PC-3 (cell line): ENCODE results near the gene NFIX. TPM values are rescaled to one million over a fixed set of nuclear protein-coding genes. Genes with fewer than 3 reads are reported as not detected.

Source experiments
- ATAC-seq: fragments of 200-7000 bp; cut with Tn5 transposase; 2 replicates; pipeline ENCODE4 v1.9.1; 2020; ENCODE audit warnings: mild to moderate bottlenecking, moderate library complexity
- BruUV-seq: library from RNA; stranded (reverse); fragments of 400-500 nt; replicated peaks from 2 replicates; lab custom pipeline; 2021; lab: Mats Ljungman, UMichigan
- CTCF ChIA-PET: fragments of 300-600 bp; sonication (Branson Sonifier 250); formaldehyde crosslinking; loops from one replicate; lab custom pipeline; 2022; ENCODE audit warnings: antibody characterized with exemption; lab: Charles Lee
- POLR2A ChIA-PET: fragments of 300-600 bp; sonication (Branson Sonifier 250); formaldehyde crosslinking; loops from one replicate; lab custom pipeline; 2022; ENCODE audit warnings: antibody characterized with exemption; ENCODE audit not compliant: unreplicated experiment; lab: Charles Lee
- DNase-seq: peaks from one replicate; pipeline ENCODE4 v3.0.0-alpha.2; 2015
- H2AFZ ChIP-seq: fragments of 300-600 bp; sonication (generic); 2 replicates; pipeline ENCODE4 v1.6.0; 2016; ENCODE audit warnings: antibody characterized with exemption, low read length
- H3F3A ChIP-seq: fragments of 300-600 bp; sonication (generic); one replicate; pipeline ENCODE4 v1.6.0; 2017; ENCODE audit warnings: antibody characterized with exemption, low read length, control low read depth, mild to moderate bottlenecking; ENCODE audit not compliant: unreplicated experiment
- H3K27ac ChIP-seq: fragments of 300-600 bp; sonication (generic); 2 replicates; pipeline ENCODE4 v1.5.1; 2016; ENCODE audit warnings: mild to moderate bottlenecking, low read length
- H3K27me3 ChIP-seq: fragments of 300-600 bp; sonication (generic); 2 replicates; pipeline ENCODE4 v1.6.1; 2016; ENCODE audit warnings: low read length, mixed read lengths
- H3K36me3 ChIP-seq: fragments of 300-600 bp; sonication (generic); 2 replicates; pipeline ENCODE4 v1.6.1; 2016; ENCODE audit warnings: low read depth, mixed run types, low read length, mixed read lengths
- H3K4me1 ChIP-seq: fragments of 300-600 bp; sonication (generic); 2 replicates; pipeline ENCODE4 v1.5.1; 2016; ENCODE audit warnings: low read length; ENCODE audit not compliant: insufficient read depth
- H3K4me2 ChIP-seq: fragments of 300-600 bp; sonication (generic); 2 replicates; pipeline ENCODE4 v1.6.0; 2016; ENCODE audit warnings: low read length
- H3K4me3 ChIP-seq: fragments of 300-600 bp; sonication (generic); 2 replicates; pipeline ENCODE4 v1.5.1; 2016; ENCODE audit warnings: mild to moderate bottlenecking, low read length, mixed read lengths
- H3K79me2 ChIP-seq: fragments of 300-600 bp; sonication (generic); 2 replicates; pipeline ENCODE4 v1.6.1; 2017; ENCODE audit warnings: low read length, mixed read lengths
- H3K9ac ChIP-seq: fragments of 300-600 bp; sonication (generic); 2 replicates; pipeline ENCODE4 v1.6.0; 2016; ENCODE audit warnings: mild to moderate bottlenecking, low read length
- H3K9me2 ChIP-seq: fragments of 300-600 bp; sonication (generic); replicated peaks from 2 replicates; pipeline ENCODE4 v1.6.1; 2016; ENCODE audit warnings: mixed run types, low read length, mixed read lengths
- H3K9me3 ChIP-seq: fragments of 300-600 bp; sonication (generic); 2 replicates; pipeline ENCODE4 v1.6.1; 2016; ENCODE audit warnings: low read length, mixed read lengths
- H4K20me1 ChIP-seq: fragments of 300-600 bp; sonication (generic); 2 replicates; pipeline ENCODE4 v1.6.1; 2016; ENCODE audit warnings: low read length, mixed read lengths
- CTCF ChIP-seq: fragments of 300-600 bp; sonication (generic); conservative IDR thresholded peaks from 2 replicates; pipeline ENCODE4 v1.5.1; 2017; ENCODE audit warnings: antibody characterized with exemption, low read depth, mild to moderate bottlenecking, low read length
- EZH2 ChIP-seq: fragments of 300-600 bp; sonication (generic); IDR thresholded peaks from one replicate; pipeline ENCODE4 v1.6.1; 2017; ENCODE audit warnings: antibody characterized with exemption, mild to moderate bottlenecking, low read length; ENCODE audit not compliant: unreplicated experiment
- EZH2phosphoT487 ChIP-seq: fragments of 300-600 bp; sonication (generic); IDR thresholded peaks from 2 replicates; pipeline ENCODE4 v1.6.1; 2018; ENCODE audit warnings: mild to moderate bottlenecking, antibody characterized with exemption, low read length, borderline replicate concordance
- intact Hi-C: fragments of 100-400 bp; cut with micrococcal nuclease; formaldehyde crosslinking; loops from 2 replicates; pipeline ENCODE4 v1.9.0; 2023
- total RNA-seq: library from RNA; depleted of rRNA; stranded (reverse); fragments of >200 nt; gene quantifications from 2 replicates; pipeline ENCODE4 v1.2.3, GENCODE V29; 2014

NFIX gene
- total RNA-seq, 1 experiment from 2014 or later: 43.3 TPM

GRCh38 chr19:12965017-12965811 is 30.1 kb upstream of the NFIX start:
- Histone ChIP-seq H3K36me3 (no peaks in the 10 kb centered on the region), H3K27me3 (no peaks in the 10 kb centered on the region), H3F3A (no peaks in the 10 kb centered on the region), H3K9me2 (no peaks in the 10 kb centered on the region), H3K4me1 (peaks cover 3% of the 10 kb centered on the region; the same call in 1 of the 2 replicates), H3K9me3 (no peaks in the 10 kb centered on the region), H3K9ac (peak overlapping the region; percentile 68), H3K79me2 (no peaks in the 10 kb centered on the region), H3K4me3 (peak overlapping the region; percentile 66), H4K20me1 (no peaks in the 10 kb centered on the region), H2AFZ (peak overlapping the region; percentile 94), H3K4me2 (peak overlapping the region; percentile 89), H3K27ac (peak overlapping the region; percentile 27)
- intact Hi-C loops: no loop called here
- ChIA-PET POLR2A (interaction anchor here (0.9 kb wide), 1 partner anchor 19 kb away, joined by 5 read pairs; no protein-coding TSS in a partner anchor), CTCF (interaction anchor here (0.5 to 1.5 kb wide), 14 partner anchors 9 to 139 kb away, joined by 3 to 15 read pairs (median 4); partner anchors contain the start of gene RAD23A)
- peak; percentile 89 for DNase-seq
- BruUV-seq: no TSS peak
- ATAC-seq: peak; percentile 97
- TF ChIP-seq EZH2 (no peak), CTCF (peak; percentile 93)

- H3K27me3 ChIP-seq: no peaks in the 10 kb centered on the region
- H3K36me3 ChIP-seq: no peaks in the 10 kb centered on the region
- H3K27ac ChIP-seq: peak overlapping the region; percentile 27
- no peaks in the 10 kb centered on the region for H3K9me2 ChIP-seq
- TF ChIP-seq EZH2 (no peak), EZH2phosphoT487 (no peak), CTCF (no peak)
- intact Hi-C loops: no loop called here
- H3K4me3 ChIP-seq: peak overlapping the region; percentile 66
- no peak for DNase-seq
- H3K79me2 ChIP-seq: no peaks in the 10 kb centered on the region
- H3K4me2 ChIP-seq: peak overlapping the region; percentile 89
- H3K9me3 ChIP-seq: no peaks in the 10 kb centered on the region
- peak overlapping the region; percentile 94 for H2AFZ ChIP-seq
- no peak for ATAC-seq
- no TSS peak for BruUV-seq
- H4K20me1 ChIP-seq: no peaks in the 10 kb centered on the region
- peaks cover 3% of the 10 kb centered on the region; the same call in 1 of the 2 replicates for H3K4me1 ChIP-seq
- H3F3A ChIP-seq: no peaks in the 10 kb centered on the region
- peak overlapping the region; percentile 68 for H3K9ac ChIP-seq
- ChIA-PET POLR2A (no interaction called here), CTCF (interaction anchor here (0.5 to 1.5 kb wide), 12 partner anchors 9 to 139 kb away, joined by 3 to 15 read pairs (median 4); partner anchors contain the start of gene RAD23A)
Measured at GRCh38 chr19:12965812-12966135, 29.5 kb upstream of the NFIX start.

GRCh38 chr19:12967907-12968306 is 27.4 kb upstream of the NFIX start:
- Histone ChIP-seq H3K9me3 (no peaks in the 10 kb centered on the region), H3K4me2 (no peak overlapping the region), H3K79me2 (no peaks in the 10 kb centered on the region), H3F3A (no peaks in the 10 kb centered on the region), H3K9me2 (no peaks in the 10 kb centered on the region), H3K36me3 (no peaks in the 10 kb centered on the region), H4K20me1 (no peaks in the 10 kb centered on the region), H2AFZ (no peak overlapping the region), H3K9ac (no peak overlapping the region), H3K27ac (no peak overlapping the region), H3K4me3 (no peak overlapping the region), H3K27me3 (no peaks in the 10 kb centered on the region), H3K4me1 (peaks cover 3% of the 10 kb centered on the region; the same call in 1 of the 2 replicates)
- no TSS peak for BruUV-seq
- ATAC-seq (no peak), DNase-seq (peak; percentile 50)
- TF ChIP-seq EZH2: no peak
- TF ChIP-seq EZH2phosphoT487: no peak
- TF ChIP-seq CTCF: no peak
- POLR2A ChIA-PET: interaction anchor here (0.6 to 0.7 kb wide), 2 partner anchors 108 to 589 kb away, joined by 6 to 10 read pairs; no protein-coding TSS in a partner anchor
- intact Hi-C loops: no loop called here
- CTCF ChIA-PET: interaction anchor here (0.6 to 1.7 kb wide), 8 partner anchors 10 to 1014 kb away, joined by 3 to 11 read pairs (median 6); no protein-coding TSS in a partner anchor
